K562 (cell line): ENCODE results near the gene CHST12.
"Not testable (repeated sequence)": the region's sequence is repeated elsewhere in the genome, so short reads cannot be mapped to it uniquely, and the experiment has no call there.

ENCODE experiments used
- HNRNPK ChIP-seq: fragments of 200-400 bp; formaldehyde crosslinking; IDR thresholded peaks from one replicate; pipeline ENCODE4 v1.6.1; 2018; ENCODE audit warnings: mild to moderate bottlenecking, low read depth, low read length; ENCODE audit not compliant: poor library complexity, severe bottlenecking
- STAT5B ChIP-seq: fragments of 250-450 bp; sonication (Bioruptor Pico); IDR thresholded peaks from 2 replicates; pipeline ENCODE4 v1.8.0; 2021; ENCODE audit warnings: mild to moderate bottlenecking, inconsistent platforms
- ZNF589 ChIP-seq: fragments of 200-800 bp; sonication (Bioruptor generic); IDR thresholded peaks from 2 replicates; pipeline ENCODE4 v1.6.1; 2016; ENCODE audit warnings: low read depth, missing genetic modification characterization, missing compliant biosample characterization
- TF ChIP-seq, protein P1 (sequence below): sonication (generic); formaldehyde crosslinking; IDR thresholded peaks from 2 replicates; pipeline ENCODE4 v1.5.0; 2020; ENCODE audit warnings: missing genetic modification reagents

DNA sequence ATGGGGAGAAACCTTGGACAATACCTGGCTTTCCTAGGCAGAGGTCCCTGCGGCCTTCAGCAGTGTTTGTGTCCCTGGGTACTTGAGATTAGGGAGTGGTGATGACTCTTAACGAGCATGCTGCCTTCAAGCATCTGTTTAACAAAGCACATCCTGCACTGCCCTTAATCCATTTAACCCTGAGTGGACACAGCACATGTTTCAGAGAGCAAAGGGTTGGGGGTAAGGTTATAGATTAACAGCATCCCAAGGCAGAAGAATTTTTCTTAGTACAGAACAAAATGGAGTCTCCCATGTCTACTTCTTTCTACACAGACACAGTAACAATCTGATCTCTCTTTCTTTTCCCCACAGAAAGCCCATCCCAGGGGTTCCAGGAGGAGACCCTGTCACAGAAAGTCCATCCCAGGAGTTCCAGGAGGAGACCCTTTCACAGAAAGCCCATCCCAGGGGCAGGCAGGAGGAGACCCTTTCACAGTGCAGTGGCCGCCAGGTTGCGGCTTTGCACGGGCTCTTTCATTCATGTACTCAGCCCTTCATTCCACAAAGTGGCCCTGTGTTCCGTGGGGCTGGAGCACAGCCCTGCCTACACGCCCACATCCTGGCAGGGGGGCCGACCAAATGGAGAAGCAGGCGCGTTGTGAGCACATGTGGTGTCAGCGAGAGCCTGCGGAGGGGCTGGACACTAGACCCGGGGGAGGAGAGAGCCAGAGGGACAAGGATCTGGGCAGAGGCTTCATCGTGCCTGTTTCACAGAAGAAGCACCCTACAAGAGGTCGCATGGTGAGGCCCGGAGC is 13.2 kb upstream of the CHST12 start:
- TF ChIP-seq HNRNPK; ZNF589 (CRISPR knock-in tag); STAT5B (CRISPR knock-in tag): not testable (repeated sequence)
- TF ChIP-seq, protein P1, sequence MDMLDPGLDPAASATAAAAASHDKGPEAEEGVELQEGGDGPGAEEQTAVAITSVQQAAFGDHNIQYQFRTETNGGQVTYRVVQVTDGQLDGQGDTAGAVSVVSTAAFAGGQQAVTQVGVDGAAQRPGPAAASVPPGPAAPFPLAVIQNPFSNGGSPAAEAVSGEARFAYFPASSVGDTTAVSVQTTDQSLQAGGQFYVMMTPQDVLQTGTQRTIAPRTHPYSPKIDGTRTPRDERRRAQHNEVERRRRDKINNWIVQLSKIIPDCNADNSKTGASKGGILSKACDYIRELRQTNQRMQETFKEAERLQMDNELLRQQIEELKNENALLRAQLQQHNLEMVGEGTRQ (CRISPR knock-in tag), result not testable (repeated sequence)
